Femur (tissue), 1 donor: ENCODE measurements around the gene MYO5A.
"Not testable (repeated sequence)": the region's sequence is repeated elsewhere in the genome, so short reads cannot be mapped to it uniquely, and the experiment has no call there.

Experiments used
- DNase-seq: peaks from one replicate; pipeline ENCODE4 v3.0.0-alpha.2; 2017

The MYO5A gene

DNA sequence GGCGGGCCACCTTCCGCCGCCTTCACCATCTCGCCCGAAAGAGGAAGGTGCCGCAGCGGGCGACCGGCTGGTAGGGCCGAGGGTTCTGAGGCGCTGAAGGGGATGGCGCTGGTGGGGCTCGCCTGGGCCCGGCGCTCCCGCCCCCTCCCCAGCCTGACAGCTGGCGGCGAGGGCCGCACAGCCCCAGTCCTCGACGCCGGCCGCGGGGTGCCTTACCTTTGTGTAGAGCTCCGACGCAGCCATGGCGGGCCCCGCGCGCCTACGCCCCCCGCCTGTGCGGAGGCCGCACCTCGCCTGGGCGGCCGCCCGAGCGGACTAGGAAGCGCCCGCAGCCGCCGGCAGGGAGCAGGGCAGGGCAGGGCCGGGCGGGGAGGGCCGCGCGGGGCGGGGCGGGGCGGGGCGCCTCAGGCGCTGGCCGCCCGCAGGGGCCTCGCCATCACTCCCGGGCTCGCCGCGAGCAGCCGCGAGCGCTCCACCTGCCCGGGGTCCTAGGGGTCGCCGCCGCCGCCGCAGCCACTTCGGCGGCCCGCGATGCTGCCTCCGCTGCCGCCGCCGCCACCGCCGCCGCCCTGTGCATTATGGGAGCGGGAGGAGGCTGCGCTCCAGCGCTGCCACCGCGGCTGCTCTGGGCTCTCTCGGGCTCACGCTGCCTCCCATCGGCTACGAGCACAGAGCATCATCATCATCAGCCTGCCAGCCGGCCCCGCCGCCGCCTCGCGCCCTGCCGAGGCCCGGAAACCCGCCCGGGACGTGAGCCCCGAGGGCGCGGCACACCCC, at the start of gene MYO5A:
MYO5A (minus strand) TSS at position 317 of the 777 bp plus-strand sequence; CDS start at position 243, 74 bp downstream.
- peak; percentile 74 for DNase-seq

DNA sequence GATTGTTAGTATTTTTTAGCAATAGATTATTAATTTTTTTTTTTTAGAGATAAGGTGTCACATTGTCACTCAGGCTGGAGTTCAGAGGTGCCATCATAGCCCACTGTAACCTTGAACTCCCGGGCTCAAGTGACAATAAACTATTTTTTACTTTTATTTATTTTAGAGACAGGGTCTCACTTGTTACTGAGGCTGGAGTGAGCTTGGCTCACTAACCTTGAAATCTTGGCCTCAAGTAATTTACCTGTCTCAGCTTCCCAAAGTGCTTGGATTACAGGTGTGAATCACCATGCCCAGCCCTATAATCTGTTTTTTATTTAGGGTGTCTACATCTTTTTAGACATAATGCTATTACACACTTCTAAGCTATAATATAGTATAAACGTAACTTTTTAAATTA, 48.0 kb upstream of the MYO5A start:
- DNase-seq = no peak

DNA sequence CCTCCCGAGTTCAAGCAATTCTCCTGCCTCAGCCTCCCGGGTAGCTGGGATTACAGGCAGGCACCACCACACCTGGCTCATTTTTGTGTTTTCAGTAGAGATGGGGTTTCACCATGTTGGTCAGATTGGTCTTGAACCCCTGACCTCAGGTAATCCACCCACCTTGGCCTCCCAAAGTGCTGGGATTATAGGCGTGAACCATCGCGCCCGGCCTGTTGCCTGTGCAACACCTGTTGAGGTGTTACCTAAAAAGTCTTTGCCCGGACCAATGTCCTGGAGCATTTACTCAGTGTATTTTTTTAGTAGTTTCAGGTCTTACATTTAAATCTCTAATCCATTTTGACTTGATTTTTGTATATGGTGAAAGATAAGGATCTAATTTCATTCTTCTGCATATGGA, 46.9 kb upstream of the MYO5A start:
- not testable (repeated sequence) for DNase-seq

DNA sequence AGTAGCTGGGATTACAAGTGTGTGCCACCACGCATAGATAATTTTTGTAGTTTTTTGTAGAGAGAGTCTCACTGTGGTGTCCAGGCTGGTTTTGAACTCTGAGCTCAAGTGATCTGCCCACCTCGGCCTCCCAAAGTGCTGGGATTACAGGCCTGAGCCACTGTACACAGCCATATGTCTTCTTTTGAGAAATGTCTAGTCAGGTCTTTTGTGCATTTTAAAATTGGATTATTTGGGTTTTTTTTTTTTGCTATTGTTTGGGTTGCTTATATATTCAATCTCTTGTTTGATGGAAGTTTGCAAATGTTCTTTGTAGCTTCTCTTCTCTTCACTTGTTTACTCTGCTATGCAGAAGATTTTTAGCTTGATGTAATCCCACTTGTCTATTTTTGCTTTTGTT, 46.4 kb upstream of the MYO5A start:
- DNase-seq = no peak

DNA sequence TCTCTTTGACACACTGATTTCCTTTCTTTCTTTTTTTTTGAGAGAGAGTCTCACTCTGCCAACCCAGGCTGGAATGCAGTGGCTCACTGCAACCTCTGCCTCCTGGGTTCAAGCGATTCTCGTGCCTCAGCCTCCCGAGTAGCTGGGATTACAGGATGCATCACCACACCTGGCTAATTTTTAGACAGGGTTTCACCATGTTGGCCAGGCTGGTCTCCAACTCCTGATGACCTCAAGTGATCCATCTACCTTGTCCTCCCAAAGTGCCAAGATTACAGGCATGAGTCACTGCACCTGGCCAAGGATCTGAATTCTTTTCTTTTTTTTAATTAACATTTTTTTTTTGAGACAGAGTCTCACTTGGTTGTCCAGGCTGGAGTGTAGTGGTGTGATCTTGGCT, 45.9 kb upstream of the MYO5A start:
- DNase-seq = not testable (repeated sequence)

DNA sequence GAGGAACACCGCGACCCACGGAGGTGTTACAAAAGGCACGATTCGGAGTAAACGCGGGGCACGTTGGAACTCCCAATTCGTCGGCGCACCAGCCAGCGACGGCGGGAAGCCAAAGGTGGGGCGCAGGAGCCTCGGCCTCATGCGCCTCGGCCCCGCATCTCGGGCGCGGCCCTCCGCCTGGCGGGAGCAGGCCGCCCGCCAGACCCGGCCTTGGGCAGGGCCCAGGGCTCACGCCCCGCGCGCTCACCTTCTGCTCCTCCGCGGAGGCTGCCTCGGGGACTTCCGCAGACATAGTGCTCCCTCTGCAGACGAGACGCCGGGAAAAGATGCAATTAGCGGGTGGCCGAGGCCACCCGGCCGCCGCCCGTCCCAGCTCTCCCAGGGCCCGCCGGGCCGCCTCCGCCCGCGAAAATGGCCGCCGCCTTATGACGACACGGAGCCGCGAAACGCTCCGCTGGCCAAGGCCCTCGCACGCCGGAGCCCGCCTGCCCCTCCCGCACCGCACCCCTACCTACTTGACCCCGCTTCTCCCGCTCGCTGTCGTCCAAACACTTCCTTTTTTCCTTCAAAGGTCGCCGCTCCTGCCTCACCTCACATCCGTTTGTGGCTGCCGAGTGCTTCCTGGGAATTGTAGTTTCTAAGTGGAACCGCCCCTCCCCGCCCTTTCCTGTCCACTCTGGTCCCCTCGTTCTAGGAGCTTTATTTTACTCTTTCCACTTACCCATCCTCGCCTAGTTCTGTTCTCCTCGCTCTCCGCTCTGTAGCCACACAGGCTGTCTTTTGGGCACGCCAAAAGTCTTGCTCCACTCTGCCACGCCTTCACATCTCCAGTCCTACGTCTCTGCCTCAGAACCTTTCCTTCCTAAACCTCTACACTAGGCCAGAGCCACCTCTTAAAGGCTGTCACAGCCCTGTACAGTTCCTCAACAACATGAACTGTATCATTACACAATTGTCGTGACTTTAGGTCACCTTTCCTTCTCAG, 40.2 kb upstream of the MYO5A start, which contains the start of gene ARPP19:
ARPP19 (minus strand) TSS at position 430 of the 985 bp plus-strand sequence; CDS start at position 292, 138 bp downstream.
- DNase-seq = peak; percentile 91

DNA sequence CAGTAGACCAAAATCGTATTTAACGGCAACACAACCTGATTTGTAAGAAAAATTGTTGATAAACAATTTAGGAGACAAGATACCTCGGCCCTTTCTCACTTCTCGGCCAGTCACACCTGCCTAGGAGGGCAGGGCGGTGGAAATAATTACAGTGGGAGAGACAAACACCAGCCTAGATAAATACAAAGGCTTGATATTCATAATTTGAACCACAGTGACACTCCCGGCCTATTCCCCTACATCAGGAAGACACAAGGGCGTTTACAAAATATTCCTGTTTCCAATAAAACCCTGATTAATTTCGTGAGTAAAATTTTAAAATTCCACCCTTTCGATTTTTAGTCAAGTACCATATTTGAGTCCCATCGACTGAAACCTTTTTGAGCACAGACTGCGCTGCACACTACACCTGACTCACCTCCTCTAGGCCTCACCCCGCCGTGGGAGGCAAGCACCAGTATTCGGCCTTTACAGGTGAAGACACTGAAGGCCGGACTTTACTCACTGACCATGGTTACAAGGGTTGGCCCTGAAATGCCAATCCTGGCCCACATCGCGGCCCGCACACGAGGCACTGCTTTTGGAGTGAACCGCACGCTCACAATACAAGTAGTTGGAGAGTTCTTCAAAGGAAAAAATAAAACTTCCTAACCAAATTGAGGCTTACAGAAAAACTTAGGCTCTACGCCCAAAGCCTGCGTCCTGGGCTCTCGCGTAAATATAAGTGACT, 39.4 kb upstream of the MYO5A start:
- DNase-seq = peak; percentile 61

DNA sequence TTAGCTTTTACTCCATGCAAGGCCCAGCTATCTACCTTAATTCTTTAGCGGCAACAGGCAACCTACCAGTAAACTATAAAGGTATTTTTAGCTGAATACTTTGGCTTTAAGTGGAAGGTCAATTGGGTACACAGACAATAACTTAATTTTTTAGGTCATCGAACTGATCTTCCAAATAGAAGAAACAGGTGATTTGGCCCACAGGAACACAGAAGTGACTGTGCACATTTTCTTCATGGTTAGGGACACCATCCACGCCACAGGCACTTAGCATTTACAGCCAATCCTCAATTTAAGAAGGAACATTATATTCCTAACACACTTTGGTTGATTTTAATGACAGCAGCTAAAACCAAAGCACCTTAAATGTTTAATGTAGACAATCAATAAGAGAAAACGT, 38.2 kb upstream of the MYO5A start:
- no peak for DNase-seq

DNA sequence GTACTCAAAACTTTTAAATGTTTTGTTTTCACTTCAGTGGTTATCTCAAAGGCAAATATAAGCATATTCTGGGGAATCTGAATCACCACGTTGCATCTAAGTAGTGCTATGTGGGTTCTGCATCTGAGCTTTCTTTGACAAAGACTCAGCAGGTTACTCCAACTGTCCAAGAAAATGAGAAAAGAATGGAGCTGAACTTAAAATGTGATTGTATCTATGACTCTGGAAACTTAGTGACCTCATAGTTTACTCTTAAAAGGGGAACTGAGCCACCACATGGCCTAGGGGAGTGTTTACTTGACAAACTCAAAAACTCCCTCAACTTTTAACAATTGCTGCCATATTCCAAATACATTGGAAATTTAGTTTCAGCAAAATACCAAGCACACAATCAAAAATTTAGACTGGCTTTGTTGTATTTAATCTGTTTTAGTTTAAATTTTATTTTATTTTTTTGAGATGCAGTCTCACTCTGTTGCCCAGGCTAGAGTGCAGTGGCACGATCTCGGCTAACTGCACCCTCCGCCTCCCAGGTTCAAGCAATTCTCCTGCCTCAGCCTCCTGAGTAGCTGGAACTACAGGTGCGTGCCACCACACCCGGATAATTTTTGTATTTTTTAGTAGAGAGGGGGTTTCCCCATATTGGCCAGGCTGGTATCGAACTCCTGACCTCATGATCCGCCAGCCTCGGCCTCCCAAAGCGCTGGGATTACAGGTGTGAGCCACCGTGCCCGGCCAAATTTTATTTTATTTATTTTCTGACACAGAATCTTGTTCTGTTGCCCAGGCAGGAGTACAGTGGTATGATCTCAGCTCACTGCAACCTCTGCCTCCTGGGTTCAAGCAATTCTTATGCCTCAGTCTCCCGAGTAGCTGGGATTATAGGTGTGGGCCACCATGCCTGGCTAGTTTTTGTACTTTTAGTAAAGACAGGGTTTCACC, 37.0 kb upstream of the MYO5A start:
- DNase-seq = not testable (repeated sequence)

DNA sequence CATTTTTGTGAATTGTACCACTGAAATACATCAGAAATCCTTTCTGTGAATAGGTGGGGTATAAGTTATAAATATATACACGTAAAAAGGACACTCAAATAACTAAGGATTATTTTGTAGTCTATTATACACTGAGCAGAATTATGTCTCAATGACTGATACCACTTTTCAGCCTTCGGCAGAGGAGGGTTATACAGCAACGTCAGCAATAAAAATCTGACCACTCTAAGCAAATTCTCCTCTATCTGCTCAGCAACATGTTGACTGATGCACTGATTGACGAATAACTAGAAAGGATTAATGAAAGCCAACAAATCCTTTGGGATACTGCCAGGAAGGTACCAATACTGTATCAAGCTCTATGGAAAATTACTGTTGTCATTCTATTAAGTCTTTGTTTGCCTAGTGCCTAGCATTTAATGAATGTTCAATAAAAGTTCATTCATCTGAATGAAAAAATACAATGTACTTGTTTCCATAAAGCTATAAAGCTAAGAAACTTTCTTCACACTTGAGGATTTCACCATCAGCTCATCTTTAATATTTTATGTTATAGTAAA, 34.9 kb upstream of the MYO5A start:
- no peak for DNase-seq

DNA sequence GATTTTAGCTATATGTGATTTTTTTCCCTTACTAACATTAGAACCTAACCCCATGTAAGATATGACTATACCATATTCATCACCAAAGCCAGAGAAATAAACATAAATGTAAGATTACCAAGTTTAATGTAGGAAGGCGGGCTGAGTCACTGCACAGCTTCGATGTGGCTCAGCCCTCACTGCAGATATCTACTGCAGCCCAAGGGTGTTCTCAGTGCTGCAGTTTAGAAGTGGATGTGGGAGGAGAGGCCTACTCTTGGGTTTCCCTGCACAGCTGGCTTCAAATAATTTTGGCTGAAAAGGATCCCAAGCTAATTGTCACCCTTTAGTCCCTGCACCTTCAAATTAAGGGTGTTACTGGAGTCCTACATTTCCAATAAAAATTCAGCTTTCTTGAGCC, 30.9 kb upstream of the MYO5A start:
- no peak for DNase-seq

DNA sequence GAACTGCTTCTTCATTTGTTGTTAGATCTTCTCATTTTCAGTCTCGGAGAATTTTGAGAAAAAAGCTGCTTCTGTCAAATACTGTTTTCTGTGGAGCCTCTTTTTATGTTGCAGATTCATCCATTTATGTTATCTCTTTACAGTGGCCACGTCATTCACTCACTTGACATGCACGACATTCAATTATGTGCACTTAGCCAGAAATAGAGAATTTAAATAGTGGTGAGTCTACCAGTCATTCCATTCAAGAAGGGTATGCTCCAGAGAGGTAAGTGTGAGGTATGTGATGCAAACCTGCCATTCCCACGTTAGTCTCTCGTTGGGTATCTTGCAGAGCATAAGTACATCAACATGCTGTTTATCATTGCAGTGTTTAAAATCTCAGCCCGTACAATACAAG, 30.3 kb upstream of the MYO5A start:
- DNase-seq = no peak

DNA sequence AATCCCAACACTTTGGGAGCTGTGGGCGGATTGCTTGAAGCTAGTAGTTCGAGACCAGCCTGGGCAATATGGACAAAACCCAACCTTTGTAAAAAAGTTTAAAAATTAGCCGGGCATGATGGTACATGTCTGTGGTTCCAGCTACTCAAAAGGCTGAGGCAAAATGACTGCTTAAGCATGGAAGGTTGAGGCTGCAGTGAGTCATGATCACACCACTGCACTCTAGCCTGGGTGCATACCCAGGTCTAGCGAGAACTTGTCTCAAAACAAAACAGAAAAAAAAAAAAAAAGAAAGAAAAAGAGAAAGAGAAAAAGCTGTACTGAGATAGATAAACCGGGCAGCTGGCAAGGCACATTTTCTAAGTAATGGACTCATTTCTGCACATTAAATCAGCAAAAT, 29.5 kb upstream of the MYO5A start:
- no peak for DNase-seq

DNA sequence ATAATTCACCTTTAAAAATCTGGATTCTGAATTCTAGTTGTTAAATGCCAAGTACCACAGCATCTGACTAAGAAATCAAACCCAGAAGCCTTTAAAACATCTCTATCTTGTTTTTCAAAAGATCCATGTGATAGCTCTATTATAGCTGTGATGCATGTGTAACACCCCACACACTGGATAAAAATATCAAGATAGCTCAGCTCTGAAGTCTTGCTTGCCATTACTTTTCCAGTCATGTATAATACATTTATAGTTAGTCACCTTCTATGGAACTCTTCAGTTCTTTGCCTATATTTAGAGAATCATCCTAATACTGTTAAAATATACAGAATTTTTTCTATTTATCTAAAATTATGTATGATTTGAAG, 28.6 kb upstream of the MYO5A start:
- DNase-seq = no peak

DNA sequence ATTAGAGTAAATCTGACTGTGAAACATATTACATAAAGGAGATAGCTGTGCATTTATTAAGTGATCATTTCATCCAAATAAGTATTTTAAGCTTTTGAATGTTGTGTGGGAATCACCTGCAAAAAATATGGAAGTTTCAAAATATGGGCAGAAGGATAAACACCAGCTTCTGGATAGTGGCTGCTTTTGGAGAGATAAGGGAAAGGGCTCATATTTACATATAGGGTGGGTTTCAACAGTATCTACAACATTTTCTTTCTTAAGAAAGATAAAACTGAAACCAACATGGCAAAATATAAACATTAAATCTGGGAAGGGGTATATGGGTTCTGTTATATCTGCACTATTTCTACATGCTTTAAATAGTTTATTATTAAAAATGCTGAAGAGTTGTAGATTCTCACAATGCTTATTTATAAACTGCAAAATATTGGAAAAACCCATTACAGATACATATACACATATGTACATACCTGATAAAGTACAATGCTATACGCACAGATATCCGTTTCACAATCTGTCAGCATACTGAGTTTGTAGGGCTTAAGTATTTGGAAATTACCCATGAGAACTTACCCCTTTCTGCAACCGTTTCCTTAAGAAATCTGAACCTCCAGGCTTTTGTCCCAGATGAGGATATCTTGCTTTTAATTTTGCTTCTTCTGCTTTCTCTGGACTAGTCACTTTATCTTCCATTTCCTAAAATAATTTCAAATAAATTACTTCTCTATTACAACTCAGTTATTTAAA, 28.0 kb upstream of the MYO5A start:
- no peak for DNase-seq

DNA sequence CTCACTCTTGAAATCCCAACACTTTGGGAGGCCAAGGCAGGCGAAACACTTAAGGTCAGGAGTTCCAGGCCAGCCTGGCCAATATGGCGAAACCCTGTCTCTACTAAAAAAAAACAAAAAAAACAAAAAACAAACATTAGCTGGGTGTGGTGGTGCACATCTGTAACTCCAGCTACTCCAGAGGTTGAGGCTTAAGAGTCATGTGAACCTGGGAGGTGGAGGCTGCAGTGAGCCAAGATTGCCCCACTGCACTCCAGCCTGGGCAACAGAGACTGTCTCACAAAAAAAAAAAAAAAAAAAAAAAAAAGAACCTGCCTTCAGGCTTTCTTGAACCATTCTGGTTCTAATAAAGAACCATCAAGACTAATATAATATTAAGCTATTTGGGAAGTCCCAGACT, 23.6 kb upstream of the MYO5A start:
- no peak for DNase-seq

DNA sequence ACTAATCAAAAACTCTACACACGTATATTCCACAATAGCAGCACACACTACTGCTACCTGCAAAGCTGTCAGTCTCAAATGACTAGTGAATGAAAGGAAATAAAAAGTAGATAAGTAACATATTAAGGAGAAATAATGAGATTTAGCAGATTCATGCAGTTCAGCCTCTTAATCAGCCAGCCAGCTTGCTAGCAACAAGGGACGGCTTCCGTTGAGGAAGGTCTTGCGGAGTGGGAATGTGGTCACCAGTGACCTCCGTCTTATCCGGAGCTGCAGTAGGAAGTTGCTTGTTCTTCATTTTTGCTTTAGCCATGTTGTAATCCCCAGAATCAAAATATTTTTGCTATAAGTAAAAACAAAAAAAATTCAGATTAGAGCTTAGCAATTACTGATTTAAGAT, 23.1 kb upstream of the MYO5A start:
- peak; percentile 32 for DNase-seq

DNA sequence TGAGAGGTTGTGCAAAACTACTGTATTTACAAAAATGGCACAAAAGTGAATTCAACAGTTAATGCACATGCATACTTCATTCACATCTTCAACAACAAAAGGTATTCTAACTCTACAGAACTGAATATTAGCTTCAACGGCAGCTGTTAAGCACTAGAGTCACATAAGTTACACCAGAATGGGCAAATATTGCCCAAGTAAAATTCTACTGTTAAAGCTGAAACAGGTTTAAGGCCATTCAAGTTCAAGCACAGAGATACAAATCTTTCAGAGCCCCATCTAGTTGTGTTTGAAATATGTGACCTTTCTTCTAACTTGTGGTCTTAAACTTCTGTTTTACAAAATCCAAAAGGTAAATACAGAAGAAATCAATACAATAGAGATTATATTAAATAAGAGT, 22.5 kb upstream of the MYO5A start:
- not testable (repeated sequence) for DNase-seq

DNA sequence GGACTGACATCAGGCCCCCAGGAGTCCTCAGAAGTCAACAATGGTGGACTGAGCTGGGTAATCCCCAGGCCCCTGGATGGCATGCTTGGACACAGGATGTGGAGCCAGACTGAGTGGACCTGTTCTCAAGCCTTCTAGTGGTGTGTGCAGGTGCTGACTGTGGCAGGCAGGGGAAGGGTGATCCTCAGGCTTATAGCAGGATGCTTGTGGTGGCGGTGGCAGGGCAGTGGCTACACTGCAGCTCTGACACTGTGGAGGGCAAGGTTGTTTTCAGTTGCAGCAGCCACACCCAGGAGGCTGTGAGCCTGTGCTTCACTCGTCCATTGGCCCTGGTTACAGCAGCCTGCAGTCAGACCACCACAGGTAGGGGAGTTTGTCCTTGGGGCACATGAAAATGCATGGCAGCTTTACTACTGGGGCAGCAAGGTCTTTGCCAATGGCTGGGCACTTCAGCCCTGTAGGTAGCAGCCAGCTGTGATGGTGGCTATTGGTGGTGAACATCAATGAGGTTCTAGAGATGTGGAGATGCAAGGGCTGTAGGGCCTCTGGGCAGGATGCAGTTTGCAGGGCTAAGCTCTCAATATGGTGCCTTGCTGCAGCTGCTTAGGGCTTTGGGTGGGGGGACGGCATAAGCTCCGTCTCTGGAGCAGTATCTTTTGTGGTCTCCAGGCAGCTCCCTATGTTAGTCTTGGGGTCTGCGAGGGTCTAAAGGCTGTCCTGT, 17.5 kb upstream of the MYO5A start:
- no peak for DNase-seq

DNA sequence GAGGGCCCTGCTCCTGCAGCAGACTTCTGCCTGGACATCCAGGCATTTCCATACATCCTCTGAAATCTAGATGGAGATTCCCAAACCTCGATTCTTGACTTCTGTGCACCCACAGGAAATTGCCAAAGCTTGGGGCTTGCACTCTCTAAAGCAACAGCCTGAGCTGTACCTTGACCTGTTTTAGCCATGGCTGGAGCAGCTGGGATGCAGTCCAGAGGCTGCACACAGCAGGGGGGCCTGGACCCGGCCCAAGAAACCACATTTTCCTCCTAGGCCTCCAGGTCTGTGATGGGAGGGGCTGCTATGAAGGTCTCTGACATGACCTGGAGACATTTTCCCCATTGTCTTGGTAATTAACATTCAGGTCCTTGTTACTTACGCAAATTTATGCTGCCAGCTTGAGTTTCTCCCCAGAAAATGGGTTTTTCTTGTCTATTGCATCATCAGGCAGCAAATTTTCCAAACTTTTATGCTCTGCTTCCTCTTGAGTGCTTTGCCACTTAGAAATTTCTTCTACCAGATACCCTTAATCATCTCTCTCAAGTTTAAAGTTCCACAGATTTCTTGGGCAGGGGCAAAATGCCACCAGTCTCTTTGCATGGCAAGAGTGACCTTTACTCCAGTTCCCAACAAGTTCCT, 11.8 kb upstream of the MYO5A start:
- no peak for DNase-seq
